ENCODE results near the gene RAP2A.

RAP2A gene

DNA sequence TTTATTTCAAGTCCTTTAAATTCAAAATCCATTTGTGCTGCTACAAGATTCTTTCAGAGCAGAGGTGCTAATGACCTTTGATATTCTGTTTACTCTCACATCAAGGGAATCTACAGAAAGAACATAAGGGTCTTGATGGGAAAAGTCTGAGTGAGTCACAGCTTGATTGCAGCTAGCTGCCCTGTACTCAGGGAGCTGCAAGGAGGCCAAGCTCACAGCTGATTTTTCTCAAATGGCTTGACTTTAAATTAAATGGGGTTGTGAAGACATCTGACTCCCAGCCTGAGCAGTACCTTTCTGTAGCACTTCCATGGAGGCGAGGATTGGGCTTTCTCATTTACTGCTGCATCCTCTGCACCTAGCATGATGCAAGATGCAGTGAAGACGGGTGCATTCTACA, 62.5 kb downstream of the RAP2A start:
- DNase-seq, result no peak

DNA sequence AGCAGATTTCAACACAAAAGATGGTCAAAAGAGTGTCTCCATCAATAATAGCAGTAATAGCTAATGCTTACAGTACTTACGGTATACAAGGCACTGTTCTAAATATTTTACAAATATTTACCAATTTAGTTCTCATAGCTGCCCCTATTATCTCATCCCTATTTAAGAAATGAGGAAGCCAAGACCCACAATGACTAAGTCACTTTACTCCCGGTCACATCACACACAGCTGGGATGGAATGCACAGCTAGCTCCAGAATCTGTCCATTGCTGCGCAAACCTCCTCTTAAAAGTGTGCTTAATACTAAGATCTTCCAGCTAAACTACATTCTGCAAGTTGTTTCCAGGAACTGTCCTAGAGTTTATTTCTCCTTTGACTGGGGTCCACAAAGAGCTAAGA, 63.4 kb downstream of the RAP2A start:
- no peak for DNase-seq

DNA sequence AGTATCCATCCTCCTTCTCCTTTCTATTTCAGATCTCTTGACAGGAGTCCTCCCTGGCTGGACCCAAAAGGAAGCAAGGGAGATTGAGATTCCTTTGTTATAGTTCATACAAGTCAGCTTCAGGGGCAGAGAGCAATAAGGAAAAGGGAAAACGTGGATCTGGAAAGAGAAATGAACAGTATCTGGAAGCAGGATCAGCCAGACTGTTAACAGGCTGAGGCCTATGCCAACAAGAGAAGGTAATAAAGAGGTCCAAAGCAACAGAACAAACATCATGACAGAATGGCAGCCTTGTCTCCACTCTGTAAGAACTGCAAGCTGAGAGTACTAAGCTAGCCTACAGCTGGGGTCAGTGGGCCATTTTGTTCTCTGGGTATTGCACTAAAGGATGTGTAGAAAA, 64.5 kb downstream of the RAP2A start:
- no peak for DNase-seq

DNA sequence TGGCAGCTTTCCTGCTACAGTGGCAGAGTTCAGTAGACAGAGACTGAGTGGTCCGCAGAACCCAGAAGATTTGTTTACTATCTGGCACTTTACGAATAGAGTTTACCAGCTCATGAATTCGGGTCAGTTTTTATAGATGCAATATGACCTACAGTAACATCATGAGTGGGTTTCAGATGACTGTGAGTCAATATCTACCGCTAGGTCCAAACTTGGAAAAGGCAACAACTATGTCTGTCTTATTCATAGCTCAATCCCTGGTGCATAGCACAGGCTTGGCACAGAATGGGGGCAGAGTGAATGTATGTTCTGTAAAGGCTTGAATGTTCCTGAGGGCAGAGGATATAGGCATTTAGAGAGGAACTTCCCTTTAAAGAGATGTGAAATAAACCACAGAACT, 65.2 kb downstream of the RAP2A start:
- DNase-seq, result peak; percentile 31

DNA sequence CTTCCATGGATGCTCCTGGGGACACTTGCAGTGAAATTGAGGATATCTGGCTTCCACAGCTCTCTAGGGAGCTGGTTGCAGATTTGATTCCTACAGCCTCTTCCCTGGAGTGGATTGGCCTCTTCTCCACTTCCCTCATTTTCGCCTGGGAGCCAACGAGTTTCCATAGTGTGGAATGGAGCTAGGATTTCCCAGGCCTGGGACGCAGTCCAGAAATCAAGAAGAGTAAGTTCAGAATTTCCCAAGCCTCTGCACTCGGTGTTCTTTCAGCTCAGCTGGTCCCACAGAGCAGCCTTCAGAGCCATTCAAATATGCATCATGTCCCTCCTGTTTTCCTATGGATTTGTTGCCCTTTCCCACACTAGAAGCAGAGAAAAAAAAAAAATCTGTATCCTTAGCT, 68.2 kb downstream of the RAP2A start:
- DNase-seq, result no peak

GRCh38 chr13:97502706-97503105, 68.7 kb downstream of the RAP2A start:
- no peak for DNase-seq

GRCh38 chr13:97505017-97505416, 71.0 kb downstream of the RAP2A start:
- DNase-seq, result no peak

- no peak for DNase-seq
Observed at GRCh38 chr13:97506511-97506910, 72.5 kb downstream of the RAP2A start.

GRCh38 chr13:97512732-97513131, 78.8 kb downstream of the RAP2A start:
- DNase-seq, result no peak

GRCh38 chr13:97515643-97516042, 81.7 kb downstream of the RAP2A start:
- no peak for DNase-seq

DNA sequence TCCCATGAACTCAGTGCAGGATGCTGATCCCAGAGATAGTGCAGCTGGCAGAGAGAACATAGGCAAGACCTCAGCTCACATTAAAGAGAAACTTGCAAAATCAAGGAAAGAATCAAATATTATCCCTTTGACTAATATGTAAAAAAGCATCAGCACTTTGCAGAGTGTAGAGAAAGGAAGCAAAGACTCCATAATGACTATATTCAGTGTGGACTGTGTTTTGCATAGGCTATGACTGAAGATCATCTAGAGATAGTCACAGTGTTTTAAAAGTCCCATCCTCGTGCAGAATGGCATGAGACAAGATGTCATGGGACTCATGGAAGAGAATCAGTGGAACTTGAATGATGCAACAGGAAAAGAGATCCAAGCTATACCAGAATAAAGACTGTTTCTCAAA, 84.0 kb downstream of the RAP2A start:
- DNase-seq, result no peak
